Left lobe of liver (tissue), 2 donors: Measurements from ENCODE around the gene LIF. TPM values are rescaled to one million over a fixed set of nuclear protein-coding genes. Genes with fewer than 3 reads are reported as not detected.
A peak's percentile ranks its signal among the peaks of the same experiment; 100 is the strongest.

Experiments
- ATAC-seq: fragments of 200-7000 bp; cut with Tn5 transposase; one replicate; pipeline ENCODE4 v1.9.1; 2020; ENCODE audit warnings: mild to moderate bottlenecking, moderate library complexity
- DNase-seq: peaks from one replicate; pipeline ENCODE4 v3.0.0-alpha.2; 2020; ENCODE audit warnings: low spot score
- total RNA-seq: library from RNA; stranded (reverse); gene quantifications from one replicate; pipeline ENCODE4 v1.2.1, GENCODE V29; 2021
- donor health status: DM: no; HTN: no; CAD: no; lungs with moderate emphysema.
- donor health status: DM: no; HTN: yes; CAD: no.

Gene LIF
- total RNA-seq, 1 donor from 2014 or later = 0.38 TPM

DNA sequence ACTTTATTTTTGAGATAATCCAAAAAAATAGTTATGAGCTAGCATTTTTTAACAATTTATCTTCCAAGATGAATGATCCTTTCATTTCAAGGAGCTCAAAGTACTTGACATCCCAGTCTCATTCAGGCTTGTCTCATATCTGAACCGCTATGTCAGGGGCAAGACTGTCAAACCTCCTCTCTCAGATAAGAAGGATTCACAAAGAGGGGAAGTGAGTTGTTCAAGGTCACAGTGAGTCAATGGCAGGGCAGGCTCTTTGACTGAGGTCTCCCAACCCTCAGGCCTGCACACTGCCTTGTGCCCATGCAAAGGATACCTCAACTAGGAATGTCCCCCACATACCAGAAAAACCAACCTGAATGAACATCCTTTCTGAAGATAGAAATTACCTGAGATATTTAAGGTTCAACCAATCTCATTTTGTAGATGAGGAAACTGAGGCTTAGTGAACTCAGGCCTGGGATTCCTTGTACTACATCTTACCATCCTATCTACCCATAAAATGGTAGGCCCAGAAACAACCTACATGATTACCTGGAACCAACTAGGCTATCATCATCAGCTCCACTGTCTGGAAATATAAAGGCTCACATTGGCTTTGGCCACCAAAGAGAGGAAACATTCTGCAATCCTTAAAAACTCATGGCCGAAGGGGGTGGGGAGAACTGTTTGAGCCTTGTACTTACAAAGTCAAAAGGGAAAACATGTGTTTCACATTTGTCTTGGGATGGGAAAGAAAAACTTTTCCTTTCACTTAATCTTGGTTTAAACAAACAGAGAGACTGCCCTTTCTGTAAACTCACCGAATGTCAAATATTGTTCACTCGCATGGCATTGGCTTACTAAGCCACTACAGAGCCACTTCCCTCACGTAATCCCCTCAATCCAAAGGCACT is 51.1 kb downstream of the LIF start:
- DNase-seq = no peak
- ATAC-seq = peak; percentile 15

DNA sequence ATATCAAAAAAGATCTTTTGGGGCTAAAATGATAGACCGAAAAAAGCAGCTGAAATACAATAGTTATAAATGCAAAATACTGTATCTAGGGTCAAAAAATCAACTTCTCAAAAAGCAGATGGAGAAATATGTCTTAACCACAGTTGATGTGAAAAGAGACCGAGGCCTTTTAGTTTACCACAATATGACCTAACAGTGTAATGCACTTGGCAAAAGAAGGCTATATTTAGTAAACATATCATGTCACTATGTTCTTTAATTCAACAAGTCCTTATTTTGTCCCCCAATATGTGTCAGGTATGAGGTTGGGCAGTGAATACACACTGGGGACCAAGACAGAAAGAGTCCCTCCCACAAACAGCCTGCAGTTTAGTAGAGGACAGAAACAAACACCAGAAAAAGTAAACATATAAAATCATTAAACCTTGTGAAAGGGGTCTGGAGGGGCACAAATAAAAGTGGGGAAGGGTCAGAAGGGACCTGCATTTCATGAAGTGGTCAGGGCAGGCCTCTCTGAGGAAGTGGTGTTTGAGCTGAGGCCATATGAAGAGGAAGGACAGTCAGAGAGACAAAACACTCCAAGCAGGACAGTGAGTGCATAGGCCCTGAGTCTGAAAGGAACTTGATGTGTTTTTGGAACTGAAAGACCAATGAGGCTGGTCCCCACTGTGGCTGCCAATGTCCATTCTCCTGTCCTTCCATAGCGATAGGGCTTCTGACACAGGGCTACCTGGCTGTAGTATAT is 53.4 kb downstream of the LIF start:
- peak; percentile 25 for ATAC-seq
- no peak for DNase-seq

DNA sequence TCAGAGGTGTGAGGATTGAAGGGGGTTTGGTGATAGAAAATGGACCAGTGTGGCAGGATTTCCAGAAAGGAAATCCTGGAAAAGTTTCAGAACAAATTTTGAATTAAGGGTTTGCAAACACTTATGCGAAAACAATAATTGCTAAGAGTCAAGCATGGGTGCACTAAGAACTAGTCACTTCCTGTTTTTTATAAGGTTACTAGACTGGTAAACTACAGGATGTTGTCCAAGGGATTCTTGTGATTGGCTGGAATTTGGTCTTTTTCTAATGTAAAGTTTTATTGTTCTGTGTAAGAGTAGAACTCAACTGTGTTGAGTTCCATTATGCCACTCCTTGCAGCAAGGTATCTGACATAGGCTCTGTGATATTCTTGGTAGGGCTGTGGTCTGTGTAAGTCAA is 54.1 kb downstream of the LIF start:
- no peak for ATAC-seq

DNA sequence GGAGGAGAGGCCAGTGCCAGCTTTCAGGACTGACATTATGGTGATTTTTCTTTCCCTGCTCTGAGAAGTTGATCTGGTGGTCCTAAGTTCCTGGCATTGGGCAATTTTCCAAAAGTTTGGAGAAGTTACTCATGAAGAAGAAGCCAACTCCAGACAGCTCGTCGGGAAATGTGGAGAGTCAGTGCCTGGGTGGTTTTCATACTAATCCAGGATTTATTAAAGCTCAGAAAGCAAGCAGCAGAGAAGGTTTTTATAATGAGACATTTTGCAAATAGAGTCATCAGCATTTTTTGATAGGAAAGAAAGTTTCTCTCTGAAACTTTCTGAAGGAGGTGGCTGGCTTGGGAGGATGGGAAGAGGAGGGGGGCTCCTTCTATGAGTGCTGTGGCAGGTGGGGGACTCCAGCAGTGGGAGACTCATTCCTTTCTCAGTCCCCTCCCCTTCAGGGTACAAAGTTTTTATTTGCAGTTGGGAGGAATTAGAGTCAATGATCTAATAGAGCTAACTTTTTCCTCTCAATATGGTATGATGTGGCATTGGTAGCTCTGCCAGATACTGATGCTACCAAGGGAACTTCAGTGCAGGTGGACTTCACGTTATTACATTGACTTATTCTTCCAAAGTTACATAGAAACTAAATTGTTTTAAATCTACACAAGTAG is 55.4 kb downstream of the LIF start:
- ATAC-seq (no peak), DNase-seq (no peak)

More for the DNA sequence above, 54.1 kb downstream of the LIF start:
- no peak for DNase-seq

DNA sequence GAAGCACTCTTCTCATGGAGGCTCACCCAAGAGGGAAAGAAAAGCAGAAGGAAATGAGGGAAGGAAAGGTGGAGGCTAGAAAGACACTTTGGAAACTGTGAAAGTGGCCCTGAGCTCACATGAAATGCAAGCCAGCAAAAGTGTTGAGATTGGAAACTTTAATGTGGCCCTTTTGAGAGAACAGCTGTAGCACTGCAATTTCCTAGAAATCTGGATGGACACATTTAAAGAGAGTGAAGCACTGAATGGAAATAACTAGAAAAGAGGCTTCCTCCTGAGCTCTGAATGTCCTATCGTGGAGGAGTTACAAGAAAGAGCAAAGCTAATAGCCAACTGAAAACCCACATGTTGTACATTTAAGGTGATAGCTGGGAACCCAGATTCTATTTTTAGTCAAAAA is 56.0 kb downstream of the LIF start:
- DNase-seq (no peak), ATAC-seq (no peak)

Other genes starting within 250 kb of the LIF start
- 1.5 TPM for gene HORMAD2, start 166.3 kb downstream of the LIF start, total RNA-seq
- gene OSM, start 20.1 kb upstream of the LIF start, total RNA-seq = 0.10 TPM
- 9.7 TPM for gene CASTOR1, start 42.7 kb upstream of the LIF start, total RNA-seq
- gene TBC1D10A, start 80.2 kb upstream of the LIF start, total RNA-seq = 19.7 TPM
- 73.3 TPM for gene SF3A1, start 110.1 kb upstream of the LIF start, total RNA-seq
- gene CCDC157, start 110.2 kb upstream of the LIF start, total RNA-seq = 0.78 TPM
- gene RNF215, start 140.7 kb upstream of the LIF start, total RNA-seq = 8.7 TPM
- 252 TPM for gene SEC14L2, start 150.3 kb upstream of the LIF start, total RNA-seq
- gene MTFP1, start 179.0 kb upstream of the LIF start, total RNA-seq = 6.3 TPM
- 0.60 TPM for gene SEC14L3, start 225.3 kb upstream of the LIF start, total RNA-seq